ENCODE measurements around the gene KLHL9.

DNA sequence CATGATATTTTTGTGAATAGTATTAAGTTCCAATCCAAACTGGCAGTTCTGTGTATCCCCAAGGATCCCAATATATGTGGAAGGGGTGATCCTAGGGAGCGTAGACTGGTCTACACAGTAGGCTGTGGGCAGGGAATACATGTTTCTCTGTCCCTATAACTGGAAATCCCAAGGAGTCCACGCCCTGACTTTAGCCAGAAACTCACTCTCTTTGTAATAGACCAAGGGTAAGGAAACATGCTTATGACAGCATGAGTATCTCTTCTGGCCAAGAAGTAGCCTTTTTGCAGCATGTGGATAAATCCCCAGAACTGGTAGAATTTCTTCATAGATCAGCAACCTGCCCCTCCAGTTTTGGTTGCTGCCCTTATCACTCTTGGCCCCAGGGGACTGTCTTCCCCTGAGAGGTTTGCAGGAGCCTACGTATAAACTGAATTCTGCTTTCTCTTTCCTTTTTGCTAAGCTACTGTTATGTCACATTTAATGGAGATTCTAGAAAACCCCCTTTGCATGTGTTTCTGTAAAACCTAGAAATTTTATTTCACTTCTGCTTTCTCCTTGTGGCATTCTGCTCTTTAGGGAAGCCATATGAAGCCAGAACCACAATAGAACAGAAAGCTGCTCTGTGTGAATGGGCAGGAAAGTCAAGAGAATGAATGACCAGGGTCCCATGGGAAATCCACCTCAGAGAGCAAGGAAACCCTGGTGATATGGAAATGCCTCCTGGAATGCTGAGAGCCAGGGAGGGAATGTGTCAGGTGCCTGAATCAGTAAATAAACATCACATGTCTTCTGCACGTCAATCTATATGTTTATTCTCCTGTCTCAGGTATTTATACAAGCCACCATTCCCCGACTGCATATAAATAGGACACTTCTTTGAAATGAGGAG is 46.5 kb upstream of the KLHL9 start:
- TF ChIP-seq, protein P1, sequence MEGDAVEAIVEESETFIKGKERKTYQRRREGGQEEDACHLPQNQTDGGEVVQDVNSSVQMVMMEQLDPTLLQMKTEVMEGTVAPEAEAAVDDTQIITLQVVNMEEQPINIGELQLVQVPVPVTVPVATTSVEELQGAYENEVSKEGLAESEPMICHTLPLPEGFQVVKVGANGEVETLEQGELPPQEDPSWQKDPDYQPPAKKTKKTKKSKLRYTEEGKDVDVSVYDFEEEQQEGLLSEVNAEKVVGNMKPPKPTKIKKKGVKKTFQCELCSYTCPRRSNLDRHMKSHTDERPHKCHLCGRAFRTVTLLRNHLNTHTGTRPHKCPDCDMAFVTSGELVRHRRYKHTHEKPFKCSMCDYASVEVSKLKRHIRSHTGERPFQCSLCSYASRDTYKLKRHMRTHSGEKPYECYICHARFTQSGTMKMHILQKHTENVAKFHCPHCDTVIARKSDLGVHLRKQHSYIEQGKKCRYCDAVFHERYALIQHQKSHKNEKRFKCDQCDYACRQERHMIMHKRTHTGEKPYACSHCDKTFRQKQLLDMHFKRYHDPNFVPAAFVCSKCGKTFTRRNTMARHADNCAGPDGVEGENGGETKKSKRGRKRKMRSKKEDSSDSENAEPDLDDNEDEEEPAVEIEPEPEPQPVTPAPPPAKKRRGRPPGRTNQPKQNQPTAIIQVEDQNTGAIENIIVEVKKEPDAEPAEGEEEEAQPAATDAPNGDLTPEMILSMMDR (IDR thresholded peaks at IDR 0.05): no peak
- no peak for TF ChIP-seq ZFX (IDR thresholded peaks at IDR 0.05; ENCODE audit: borderline replicate concordance)
